Liver (tissue), 3 donors: ENCODE measurements around the gene GLI3.

Experiments used
- CTCF ChIP-seq: fragments of 150-350 bp; IDR thresholded peaks from 2 replicates; pipeline ENCODE4 v1.5.1; 2017; ENCODE audit warnings: improper control_type of control experiment, low read depth, low read length; ENCODE audit not compliant: missing input control
- NR2F2 ChIP-seq: IDR thresholded peaks from 2 replicates; pipeline ENCODE4 v1.6.1; 2016; ENCODE audit warnings: antibody characterized with exemption
- RAD21 ChIP-seq, 2 donors: IDR thresholded peaks; 2 replicates each; pipeline ENCODE4 v1.6.1; 2016; ENCODE audit warnings: antibody characterized with exemption in 2 of 2, mild to moderate bottlenecking in 2 of 2
- TF ChIP-seq, protein P1 (sequence below): IDR thresholded peaks from 2 replicates; pipeline ENCODE4 v1.6.1; 2016; ENCODE audit warnings: antibody characterized with exemption
- donor health status: healthy.
- donor health status: healthy.

- TF ChIP-seq CTCF, result no peak
- no peak for TF ChIP-seq RAD21 (IDR thresholded peaks at IDR 0.05)
- no peak for TF ChIP-seq NR2F2
- TF ChIP-seq, protein P1, sequence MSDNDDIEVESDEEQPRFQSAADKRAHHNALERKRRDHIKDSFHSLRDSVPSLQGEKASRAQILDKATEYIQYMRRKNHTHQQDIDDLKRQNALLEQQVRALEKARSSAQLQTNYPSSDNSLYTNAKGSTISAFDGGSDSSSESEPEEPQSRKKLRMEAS, result no peak
Measured at GRCh38 chr7:41964849-41965745, 271.9 kb downstream of the GLI3 start.
